Fibroblast of lung (primary cell): Measurements from ENCODE around the gene TPGS2. TPM values are rescaled to one million over a fixed set of nuclear protein-coding genes. Genes with fewer than 3 reads are reported as not detected.

Source experiments
- DNase-seq, 2 donors: peaks; one replicate each; pipeline versions ENCODE4 v3.0.0 to v3.0.0-alpha.2; 2010; ENCODE audit warnings: low read depth in 2 of 2
- H2AFZ ChIP-seq: 2 replicates; pipeline ENCODE4 v1.5.1; 2012; ENCODE audit warnings: low read length, control low read depth, inconsistent platforms
- H3K27ac ChIP-seq: 2 replicates; pipeline ENCODE4 v1.5.1; 2011; ENCODE audit warnings: low read length, control low read depth; ENCODE audit not compliant: insufficient read depth
- H3K27me3 ChIP-seq: 2 replicates; pipeline ENCODE4 v1.5.1; 2011; ENCODE audit warnings: mild to moderate bottlenecking, low read length; ENCODE audit not compliant: control insufficient read depth, insufficient read depth
- H3K36me3 ChIP-seq: 2 replicates; pipeline ENCODE4 v1.5.1; 2011; ENCODE audit warnings: low read length; ENCODE audit not compliant: control insufficient read depth, insufficient read depth
- H3K4me1 ChIP-seq: 2 replicates; pipeline ENCODE4 v1.5.1; 2011; ENCODE audit warnings: low read length; ENCODE audit not compliant: control insufficient read depth, insufficient read depth; ENCODE audit errors: extremely low read depth
- H3K4me2 ChIP-seq: 2 replicates; pipeline ENCODE4 v1.5.1; 2011; ENCODE audit warnings: low read length, control low read depth; ENCODE audit not compliant: insufficient read depth; ENCODE audit errors: extremely low read depth
- H3K4me3 ChIP-seq, 4 experiments: fragments of 200-600 bp in 1 of 4; sonication (generic) in 1 of 4; replicated peaks in 1 of 4; 2 replicates each; pipeline ENCODE4 v1.5.1; 2011 to 2016; ENCODE audit warnings: low read length in 4 of 4, low read depth in 3 of 4, mild to moderate bottlenecking in 3 of 4, control low read depth in 2 of 4, inconsistent platforms in 1 of 4, mixed read lengths in 1 of 4; ENCODE audit not compliant: insufficient read depth in 1 of 4; ENCODE audit errors: control extremely low read depth in 1 of 4
- H3K79me2 ChIP-seq: 2 replicates; pipeline ENCODE4 v1.5.1; 2012; ENCODE audit warnings: mild to moderate bottlenecking, low read length, inconsistent platforms; ENCODE audit not compliant: control insufficient read depth, insufficient read depth
- H3K9ac ChIP-seq: 2 replicates; pipeline ENCODE4 v1.5.1; 2011; ENCODE audit warnings: mild to moderate bottlenecking, low read length, control low read depth; ENCODE audit not compliant: insufficient read depth
- H3K9me3 ChIP-seq: 2 replicates; pipeline ENCODE4 v1.5.1; 2012; ENCODE audit warnings: low read depth, low read length; ENCODE audit not compliant: control insufficient read depth, insufficient read depth
- H4K20me1 ChIP-seq: 2 replicates; pipeline ENCODE4 v1.5.1; 2011; ENCODE audit warnings: low read length; ENCODE audit not compliant: control insufficient read depth, insufficient read depth; ENCODE audit errors: extremely low read depth
- CTCF ChIP-seq, 2 donors: IDR thresholded peaks in 1 of 2; conservative IDR thresholded peaks in 1 of 2; 1 replicate in 1 of 2; 2 replicates in 1 of 2; pipeline ENCODE4 v1.5.1; 2011 to 2012; ENCODE audit warnings: low read length in 2 of 2, control low read depth in 1 of 2, inconsistent platforms in 1 of 2, low read depth in 1 of 2, mild to moderate bottlenecking in 1 of 2
- EZH2 ChIP-seq: IDR thresholded peaks from 2 replicates; pipeline ENCODE4 v1.5.1; 2012; ENCODE audit warnings: low read length, control low read depth, mild to moderate bottlenecking; ENCODE audit errors: missing control alignments
- polyA plus RNA-seq, 2 donors: library from polyadenylated mRNA; depleted of rRNA in 1 of 2; stranded (reverse) in 1 of 2; unstranded in 1 of 2; fragments of >200 nt; gene quantifications; 2 replicates each; pipeline ENCODE4 v1.2.1, GENCODE V29; 2011 to 2012; ENCODE audit warnings: missing spikeins in 1 of 2
- total RNA-seq: library from RNA; depleted of rRNA; stranded (reverse); fragments of >200 nt; gene quantifications from 2 replicates; pipeline ENCODE4 v1.2.1, GENCODE V29; 2014

The TPGS2 gene
- total and polyA plus RNA-seq, 2 donors (not counting 1 experiment from before 2014, with no cell fraction given): 98.8 to 437 TPM

DNA sequence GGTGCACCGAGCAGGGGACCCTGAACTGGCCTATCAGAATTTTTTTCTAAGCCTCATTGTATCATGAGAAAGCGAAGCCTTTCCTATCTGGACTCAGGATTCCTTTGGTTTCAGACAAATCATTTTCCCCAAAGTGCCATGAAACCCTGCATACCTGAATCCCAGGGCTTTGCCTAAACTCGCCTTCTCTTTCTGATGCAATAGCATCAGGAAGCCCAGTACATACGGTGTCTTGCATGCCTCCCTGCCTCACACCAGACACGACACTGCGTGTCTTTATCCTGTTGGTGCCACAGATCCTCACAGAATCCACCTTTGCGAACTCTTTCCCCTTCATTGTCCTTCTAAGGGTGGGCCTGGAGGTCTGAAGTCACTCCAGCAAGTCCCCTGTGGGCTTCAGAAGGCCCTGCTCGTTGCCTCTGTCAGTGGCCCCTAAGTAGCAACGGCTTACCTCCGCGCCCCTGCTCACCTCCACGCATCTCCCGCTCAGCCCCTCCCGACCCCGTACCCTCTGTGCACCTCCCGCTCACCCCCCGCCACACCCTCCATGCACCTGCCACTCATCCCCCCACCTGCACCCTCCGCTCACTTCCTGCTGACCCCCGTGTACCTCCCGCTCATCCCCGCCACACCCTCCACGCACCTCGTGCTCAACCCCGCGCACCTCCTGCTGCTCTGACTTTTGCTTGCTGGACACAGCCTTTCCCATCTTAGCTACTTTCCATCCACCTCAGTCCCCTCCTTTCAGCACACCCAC lies 83.4 kb downstream of the TPGS2 start:
- Histone ChIP-seq H3K4me1 (no peaks in the 10 kb centered on the region), H3K27me3 (no peaks in the 10 kb centered on the region), H3K36me3 (no peaks in the 10 kb centered on the region), H3K9me3 (no peaks in the 10 kb centered on the region), H4K20me1 (no peaks in the 10 kb centered on the region), H2AFZ (no peak overlapping the region), H3K4me2 (no peak overlapping the region), H3K9ac (no peak overlapping the region), H3K4me3 (no peak overlapping the region), H3K79me2 (no peaks in the 10 kb centered on the region), H3K27ac (no peak overlapping the region)
- no peak for TF ChIP-seq EZH2
- TF ChIP-seq CTCF (conservative IDR thresholded peaks at IDR 0.05 in 1 of 2, IDR thresholded peaks at IDR 0.05 in 1 of 2; ENCODE audit: low read depth in 1 of 2, low read length in 2 of 2): no peak
- DNase-seq: no peak

DNA sequence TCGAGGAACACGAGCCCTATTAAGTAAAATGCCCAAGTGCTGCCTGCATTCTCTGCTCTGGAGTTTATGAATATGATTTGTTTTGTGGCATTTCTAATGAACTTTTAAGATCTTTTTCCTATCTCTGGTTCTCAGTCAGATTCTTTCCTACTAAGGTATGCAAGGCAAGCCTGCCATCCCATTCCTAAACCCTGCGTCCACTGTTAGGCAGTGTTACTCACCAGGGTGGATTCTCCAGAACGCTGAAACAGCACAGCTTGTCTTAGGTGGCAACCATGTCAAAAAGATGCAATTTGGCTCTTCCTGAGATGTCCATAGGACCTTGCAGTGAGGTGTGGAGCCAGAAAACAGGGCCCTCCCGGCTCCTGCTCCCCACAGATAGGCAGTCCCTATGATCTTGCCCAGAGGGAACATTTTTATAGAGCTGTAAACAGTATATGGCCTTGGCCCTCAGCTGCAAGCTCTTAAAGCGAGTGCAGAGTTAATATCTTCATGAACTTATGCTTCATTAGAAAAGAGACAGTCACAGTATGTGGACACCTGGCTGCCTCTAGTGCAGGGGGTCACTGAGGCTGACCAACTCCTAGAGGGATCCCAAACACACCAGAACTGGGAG lies 84.4 kb downstream of the TPGS2 start:
- TF ChIP-seq EZH2: no peak
- no peaks in the 10 kb centered on the region for H3K36me3 ChIP-seq
- H3K4me2 ChIP-seq: no peak overlapping the region
- peak in 1 of 2 donors; percentile 82 for DNase-seq
- H3K79me2 ChIP-seq: no peaks in the 10 kb centered on the region
- no peak overlapping the region for H2AFZ ChIP-seq
- no peaks in the 10 kb centered on the region for H3K27me3 ChIP-seq
- no peak overlapping the region for H3K27ac ChIP-seq
- no peaks in the 10 kb centered on the region for H3K9me3 ChIP-seq
- no peak overlapping the region for H3K4me3 ChIP-seq
- H3K9ac ChIP-seq: no peak overlapping the region
- no peaks in the 10 kb centered on the region for H3K4me1 ChIP-seq
- H4K20me1 ChIP-seq: no peaks in the 10 kb centered on the region

Other genes with a start within 250 kb of the TPGS2 start
- gene KIAA1328, start 125 bp upstream of the TPGS2 start, total RNA-seq: 3.3 and 4.5 TPM in 2 replicates
- 3.9 and 4.3 TPM in 2 replicates for gene KIAA1328, start 125 bp upstream of the TPGS2 start, polyA plus RNA-seq